ENCODE data around the gene TRIP12. TPM values are rescaled to one million over a fixed set of nuclear protein-coding genes. Genes with fewer than 3 reads are reported as not detected.

TRIP12 gene
- total and polyA plus RNA-seq, 4 donors: 106 to 233 (median 159) TPM

DNA sequence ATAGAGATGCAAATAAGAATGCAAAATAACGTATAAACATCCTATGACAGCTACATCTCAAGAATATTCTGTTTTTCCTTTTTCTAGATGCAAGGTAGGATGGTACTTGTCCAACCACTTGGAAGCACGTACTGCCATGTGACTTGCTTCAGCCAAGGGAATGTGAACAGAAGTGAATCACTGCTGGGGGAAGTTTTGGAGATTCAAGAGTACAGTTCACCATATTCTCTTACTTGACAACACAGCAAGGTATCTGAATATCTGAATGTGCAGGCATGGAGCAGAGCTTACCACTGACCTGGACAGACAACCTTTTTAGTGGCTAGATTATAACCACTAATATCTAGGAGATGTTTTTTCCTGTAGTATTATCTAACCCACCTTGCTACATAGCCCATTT lies 53.0 kb downstream of the TRIP12 start:
- Histone ChIP-seq H3K4me3 (ENCODE audit: low read depth, low read length) (no peak overlapping the region), H3K9me3 (ENCODE audit: control insufficient read depth, insufficient read depth, low read length) (no peaks in the 10 kb centered on the region), H3K36me3 (ENCODE audit: control insufficient read depth, insufficient read depth, low read length) (peaks cover 8% of the 10 kb centered on the region), H3K27me3 (ENCODE audit: control insufficient read depth, insufficient read depth, low read length) (no peaks in the 10 kb centered on the region), H3K27ac (ENCODE audit: low read depth, low read length) (no peak overlapping the region), H3K4me1 (ENCODE audit: control insufficient read depth, insufficient read depth, low read length) (peaks cover 2% of the 10 kb centered on the region)
- WGBS (ENCODE audit: insufficient coverage): no CpG with 5 or more reads among the region's 2 CpGs
- DNase-seq (ENCODE audit: low read depth in 4 of 6, low spot score in 6 of 6): no peak

DNA sequence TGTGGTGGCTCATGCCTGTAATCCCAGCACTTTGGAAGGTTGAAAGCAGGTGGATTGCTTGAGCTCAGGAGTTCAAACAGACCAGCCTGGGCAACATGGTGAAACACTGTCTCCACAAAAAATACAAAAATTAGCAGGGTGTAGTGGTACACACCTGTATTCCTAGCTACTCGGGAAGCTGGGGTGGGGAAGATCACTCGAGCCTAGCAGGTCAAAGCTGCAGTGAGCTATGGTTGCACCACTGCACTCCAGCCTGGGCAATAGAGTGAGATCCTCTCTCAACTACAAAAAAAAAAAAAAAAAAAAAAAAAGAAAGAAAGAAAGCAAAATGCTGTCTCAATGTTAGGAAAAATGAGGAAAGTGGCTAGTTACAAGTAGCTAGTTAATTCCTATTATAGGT lies 56.8 kb downstream of the TRIP12 start:
- no peaks in the 10 kb centered on the region for H3K9me3 ChIP-seq (ENCODE audit: control insufficient read depth, insufficient read depth, low read length)
- DNase-seq (ENCODE audit: low read depth in 4 of 6, low spot score in 6 of 6): no peak
- no CpG with 5 or more reads among the region's 2 CpGs for WGBS (ENCODE audit: insufficient coverage)
- no peaks in the 10 kb centered on the region for H3K36me3 ChIP-seq (ENCODE audit: control insufficient read depth, insufficient read depth, low read length)
- no peak overlapping the region for H3K4me3 ChIP-seq (ENCODE audit: low read depth, low read length)
- no peaks in the 10 kb centered on the region for H3K27me3 ChIP-seq (ENCODE audit: control insufficient read depth, insufficient read depth, low read length)
- no peaks in the 10 kb centered on the region for H3K4me1 ChIP-seq (ENCODE audit: control insufficient read depth, insufficient read depth, low read length)
- no peak overlapping the region for H3K27ac ChIP-seq (ENCODE audit: low read depth, low read length)

DNA sequence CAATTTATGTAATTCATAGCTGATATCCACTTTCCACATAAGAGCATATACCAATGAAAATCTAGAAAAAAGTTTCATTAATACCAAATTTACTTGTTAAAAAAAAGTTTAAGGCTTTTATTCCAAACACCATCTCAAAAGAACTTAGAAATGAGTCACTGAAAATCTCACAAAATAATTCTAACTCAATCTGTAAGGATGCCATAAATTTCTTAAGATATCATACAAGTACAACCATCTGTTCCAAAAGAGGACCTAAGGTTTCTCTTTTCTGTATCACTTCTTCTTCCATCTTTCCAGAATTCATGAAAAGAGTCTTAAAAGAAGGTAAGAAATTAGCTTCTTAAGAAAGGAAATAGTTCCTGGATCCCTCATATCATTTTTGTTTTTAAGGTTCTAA lies 60.4 kb downstream of the TRIP12 start:
- Histone ChIP-seq H3K27ac (ENCODE audit: low read depth, low read length) (no peak overlapping the region), H3K4me1 (ENCODE audit: control insufficient read depth, insufficient read depth, low read length) (no peaks in the 10 kb centered on the region), H3K4me3 (ENCODE audit: low read depth, low read length) (no peak overlapping the region), H3K27me3 (ENCODE audit: control insufficient read depth, insufficient read depth, low read length) (no peaks in the 10 kb centered on the region), H3K36me3 (ENCODE audit: control insufficient read depth, insufficient read depth, low read length) (peaks cover 11% of the 10 kb centered on the region), H3K9me3 (ENCODE audit: control insufficient read depth, insufficient read depth, low read length) (no peaks in the 10 kb centered on the region)
- DNase-seq (ENCODE audit: low read depth in 4 of 6, low spot score in 6 of 6): no peak

DNA sequence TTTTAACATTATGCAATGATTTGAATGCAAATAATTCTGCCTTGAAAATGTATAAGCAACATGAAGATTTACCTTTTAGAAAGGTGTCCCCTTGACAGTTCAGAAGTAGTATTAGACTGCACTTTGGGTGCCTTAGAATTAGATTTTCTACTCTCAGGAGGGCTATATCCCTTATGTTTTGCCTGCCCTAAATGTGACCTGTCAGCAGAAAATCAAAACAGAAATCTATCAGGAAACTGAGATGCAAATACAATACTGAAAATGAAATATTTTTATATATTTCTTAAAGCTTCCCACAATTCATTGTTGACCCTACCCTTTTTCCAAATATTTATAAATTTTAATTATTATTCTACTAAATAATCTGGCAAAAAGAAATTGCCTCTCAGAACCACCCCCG lies 61.5 kb downstream of the TRIP12 start:
- WGBS (ENCODE audit: insufficient coverage): no CpG with 5 or more reads among the region's 1 CpG
- Histone ChIP-seq H3K27ac (ENCODE audit: low read depth, low read length) (no peak overlapping the region), H3K27me3 (ENCODE audit: control insufficient read depth, insufficient read depth, low read length) (no peaks in the 10 kb centered on the region), H3K4me3 (ENCODE audit: low read depth, low read length) (no peak overlapping the region), H3K9me3 (ENCODE audit: control insufficient read depth, insufficient read depth, low read length) (no peaks in the 10 kb centered on the region), H3K36me3 (ENCODE audit: control insufficient read depth, insufficient read depth, low read length) (peaks cover 14% of the 10 kb centered on the region), H3K4me1 (ENCODE audit: control insufficient read depth, insufficient read depth, low read length) (no peaks in the 10 kb centered on the region)
- no peak for DNase-seq (ENCODE audit: low read depth in 4 of 6, low spot score in 6 of 6)

DNA sequence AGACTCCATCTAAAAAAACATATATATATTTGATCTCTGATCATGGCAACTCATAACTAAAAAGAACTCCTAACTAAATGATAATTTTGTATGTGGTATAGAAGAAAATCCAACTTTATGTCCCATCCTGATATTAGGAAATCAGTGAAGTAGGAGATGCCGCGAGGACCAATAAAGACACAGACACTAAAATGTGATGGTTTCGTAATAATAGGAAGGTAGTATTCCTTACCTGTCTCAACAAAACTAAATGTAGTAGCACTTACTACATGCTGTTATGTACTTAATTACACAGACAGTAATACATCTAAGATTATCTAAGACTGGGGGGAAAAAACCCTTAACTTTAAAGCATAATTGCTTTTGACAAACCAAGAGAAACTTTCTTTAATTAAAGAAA lies 63.5 kb downstream of the TRIP12 start:
- H3K4me1 ChIP-seq (ENCODE audit: control insufficient read depth, insufficient read depth, low read length): no peaks in the 10 kb centered on the region
- WGBS (ENCODE audit: insufficient coverage): no CpG with 5 or more reads among the region's 3 CpGs
- H3K4me3 ChIP-seq (ENCODE audit: low read depth, low read length): no peak overlapping the region
- no peaks in the 10 kb centered on the region for H3K9me3 ChIP-seq (ENCODE audit: control insufficient read depth, insufficient read depth, low read length)
- H3K27me3 ChIP-seq (ENCODE audit: control insufficient read depth, insufficient read depth, low read length): no peaks in the 10 kb centered on the region
- H3K27ac ChIP-seq (ENCODE audit: low read depth, low read length): no peak overlapping the region
- DNase-seq (ENCODE audit: low read depth in 4 of 6, low spot score in 6 of 6): no peak
- H3K36me3 ChIP-seq (ENCODE audit: control insufficient read depth, insufficient read depth, low read length): peaks cover 17% of the 10 kb centered on the region

GRCh38 chr2:229857634-229858033 lies 64.2 kb downstream of the TRIP12 start:
- no CpG with 5 or more reads among the region's 1 CpG for WGBS (ENCODE audit: insufficient coverage)
- no peak for DNase-seq (ENCODE audit: low read depth in 4 of 6, low spot score in 6 of 6)
- Histone ChIP-seq H3K27me3 (ENCODE audit: control insufficient read depth, insufficient read depth, low read length) (no peaks in the 10 kb centered on the region), H3K4me1 (ENCODE audit: control insufficient read depth, insufficient read depth, low read length) (no peaks in the 10 kb centered on the region), H3K4me3 (ENCODE audit: low read depth, low read length) (no peak overlapping the region), H3K9me3 (ENCODE audit: control insufficient read depth, insufficient read depth, low read length) (no peaks in the 10 kb centered on the region), H3K27ac (ENCODE audit: low read depth, low read length) (no peak overlapping the region), H3K36me3 (ENCODE audit: control insufficient read depth, insufficient read depth, low read length) (peaks cover 17% of the 10 kb centered on the region)

GRCh38 chr2:229856413-229856812 lies 65.4 kb downstream of the TRIP12 start:
- no peak for DNase-seq (ENCODE audit: low read depth in 4 of 6, low spot score in 6 of 6)
- Histone ChIP-seq H3K4me3 (ENCODE audit: low read depth, low read length) (no peak overlapping the region), H3K27me3 (ENCODE audit: control insufficient read depth, insufficient read depth, low read length) (no peaks in the 10 kb centered on the region), H3K4me1 (ENCODE audit: control insufficient read depth, insufficient read depth, low read length) (no peaks in the 10 kb centered on the region), H3K36me3 (ENCODE audit: control insufficient read depth, insufficient read depth, low read length) (peaks cover 17% of the 10 kb centered on the region), H3K9me3 (ENCODE audit: control insufficient read depth, insufficient read depth, low read length) (no peaks in the 10 kb centered on the region), H3K27ac (ENCODE audit: low read depth, low read length) (no peak overlapping the region)

DNA sequence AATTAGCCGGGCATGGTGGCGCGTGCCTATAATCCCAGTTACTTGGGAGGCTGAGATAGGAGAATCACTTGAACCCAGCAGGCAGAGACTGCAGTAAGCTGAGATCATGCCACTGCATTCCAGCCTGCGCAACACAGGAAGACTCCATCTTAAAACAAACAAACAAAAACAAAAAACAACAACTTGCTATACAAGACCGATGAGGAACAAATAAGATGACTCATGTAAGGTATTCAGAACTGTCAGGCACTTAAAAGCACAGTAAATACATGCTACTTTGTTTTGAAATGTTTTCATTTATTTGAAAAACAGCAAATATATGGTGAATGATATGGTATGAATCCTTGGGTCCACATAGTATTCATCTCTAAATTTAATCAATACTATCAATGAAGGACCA lies 66.7 kb downstream of the TRIP12 start:
- WGBS (ENCODE audit: insufficient coverage): 95% methylated on average over 3 of the region's 5 CpGs
- DNase-seq (ENCODE audit: low read depth in 4 of 6, low spot score in 6 of 6): no peak
- H3K4me1 ChIP-seq (ENCODE audit: control insufficient read depth, insufficient read depth, low read length): no peaks in the 10 kb centered on the region
- H3K27ac ChIP-seq (ENCODE audit: low read depth, low read length): no peak overlapping the region
- no peaks in the 10 kb centered on the region for H3K9me3 ChIP-seq (ENCODE audit: control insufficient read depth, insufficient read depth, low read length)
- H3K27me3 ChIP-seq (ENCODE audit: control insufficient read depth, insufficient read depth, low read length): no peaks in the 10 kb centered on the region
- no peak overlapping the region for H3K4me3 ChIP-seq (ENCODE audit: low read depth, low read length)
- peaks cover 26% of the 10 kb centered on the region for H3K36me3 ChIP-seq (ENCODE audit: control insufficient read depth, insufficient read depth, low read length)

DNA sequence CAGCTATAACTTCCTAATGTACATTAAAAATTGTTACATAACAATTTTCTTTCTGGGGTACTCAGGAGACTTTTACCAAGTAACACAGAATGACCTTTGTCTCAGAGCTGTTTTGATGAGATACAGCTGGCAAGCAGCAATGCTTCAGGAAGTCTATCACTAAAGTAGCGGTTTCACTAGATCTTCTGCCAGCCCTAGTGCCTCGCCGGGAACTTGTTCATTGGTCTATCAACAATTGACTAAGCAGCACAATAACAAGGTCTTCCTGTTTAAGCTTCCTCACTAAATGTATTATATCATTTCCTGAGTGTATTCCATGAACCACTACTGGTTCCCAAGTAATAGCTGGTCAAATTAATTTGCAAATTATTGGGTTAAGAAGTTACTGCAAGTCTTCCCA lies 69.2 kb downstream of the TRIP12 start:
- Histone ChIP-seq H3K4me3 (ENCODE audit: low read depth, low read length) (no peak overlapping the region), H3K27me3 (ENCODE audit: control insufficient read depth, insufficient read depth, low read length) (no peaks in the 10 kb centered on the region), H3K4me1 (ENCODE audit: control insufficient read depth, insufficient read depth, low read length) (no peaks in the 10 kb centered on the region), H3K36me3 (ENCODE audit: control insufficient read depth, insufficient read depth, low read length) (peaks cover 17% of the 10 kb centered on the region), H3K27ac (ENCODE audit: low read depth, low read length) (no peak overlapping the region), H3K9me3 (ENCODE audit: control insufficient read depth, insufficient read depth, low read length) (no peaks in the 10 kb centered on the region)
- no peak for DNase-seq (ENCODE audit: low read depth in 4 of 6, low spot score in 6 of 6)
- WGBS (ENCODE audit: insufficient coverage): no CpG with 5 or more reads among the region's 3 CpGs

DNA sequence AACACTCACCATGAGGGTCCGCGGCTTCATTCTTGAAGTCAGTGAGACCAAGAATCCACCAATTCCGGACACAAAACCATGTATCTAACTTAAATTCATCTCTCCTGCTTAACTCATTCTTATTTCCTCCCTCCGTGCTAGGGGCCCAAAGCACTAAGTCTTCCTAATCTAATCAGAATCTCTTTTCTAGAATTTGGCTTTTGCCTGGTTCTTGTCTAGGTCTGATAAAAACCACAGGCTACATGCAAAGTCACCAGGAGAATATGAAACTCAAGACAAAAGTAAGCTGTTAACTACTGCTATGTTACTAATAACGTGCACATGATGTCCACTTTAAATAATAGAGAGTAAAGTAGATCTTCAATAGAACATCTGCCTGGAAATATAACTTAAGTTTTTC lies 69.9 kb downstream of the TRIP12 start:
- 100% methylated on average over 1 of the region's 5 CpGs for WGBS (ENCODE audit: insufficient coverage)
- no peak for DNase-seq (ENCODE audit: low read depth in 4 of 6, low spot score in 6 of 6)
- peaks cover 15% of the 10 kb centered on the region for H3K36me3 ChIP-seq (ENCODE audit: control insufficient read depth, insufficient read depth, low read length)
- H3K27ac ChIP-seq (ENCODE audit: low read depth, low read length): no peak overlapping the region
- H3K4me1 ChIP-seq (ENCODE audit: control insufficient read depth, insufficient read depth, low read length): no peaks in the 10 kb centered on the region
- H3K4me3 ChIP-seq (ENCODE audit: low read depth, low read length): no peak overlapping the region
- no peaks in the 10 kb centered on the region for H3K9me3 ChIP-seq (ENCODE audit: control insufficient read depth, insufficient read depth, low read length)
- no peaks in the 10 kb centered on the region for H3K27me3 ChIP-seq (ENCODE audit: control insufficient read depth, insufficient read depth, low read length)

All from spinal cord (tissue), 10 donors.